Colonic mucosa (tissue), 4 donors: Measurements from ENCODE around the gene FOXO4. TPM values are rescaled to one million over a fixed set of nuclear protein-coding genes. Genes with fewer than 3 reads are reported as not detected.

ENCODE experiments used
- DNase-seq: peaks from one replicate; pipeline ENCODE4 v3.0.0-alpha.2; 2020
- H3K27ac ChIP-seq: fragments of 200-600 bp; one replicate; pipeline ENCODE4 v1.8.0; 2021
- H3K27me3 ChIP-seq: fragments of 200-600 bp; one replicate; pipeline ENCODE4 v1.8.0; 2021
- H3K36me3 ChIP-seq: fragments of 200-600 bp; one replicate; pipeline ENCODE4 v1.8.0; 2021
- H3K4me1 ChIP-seq: fragments of 200-600 bp; one replicate; pipeline ENCODE4 v1.8.0; 2021; ENCODE audit warnings: mild to moderate bottlenecking
- H3K4me3 ChIP-seq: fragments of 200-600 bp; one replicate; pipeline ENCODE4 v1.8.0; 2021
- H3K9ac ChIP-seq, 2 donors: one replicate each; pipeline ENCODE4 v1.7.0; 2013; ENCODE audit warnings: control low read depth in 2 of 2, low read depth in 2 of 2, low read length in 2 of 2
- H3K9me3 ChIP-seq: fragments of 200-600 bp; one replicate; pipeline ENCODE4 v1.8.0; 2021
- intact Hi-C: fragments of 100-400 bp; cut with DNase I; formaldehyde crosslinking; loops from one replicate; pipeline ENCODE4 v1.14.1; 2022
- total RNA-seq, 2 donors: library from RNA; stranded (reverse); fragmentation: NEBNext Ultra II Directional in 1 of 2; extraction: Animal tissue kit (Norgen Biotek cat#: 25700) in 1 of 2; gene quantifications; one replicate each; pipeline ENCODE4 v1.2.1, GENCODE V29; 2021
- TF ChIP-seq, protein P1 (sequence below): fragments of 200-600 bp; IDR thresholded peaks from one replicate; pipeline ENCODE4 v1.8.0; 2022; ENCODE audit warnings: antibody characterized with exemption, mild to moderate bottlenecking
- donor health status: healthy.
- donor health status: DM: no; HTN: no; CAD: no.
- donor health status: DM: no; HTN: no; CAD: no.

Gene FOXO4
- total RNA-seq, 2 donors from 2014 or later: 23.4 to 47.4 TPM

- Histone ChIP-seq H3K9me3 (no peaks in the 10 kb centered on the region), H3K9ac (no peak overlapping the region), H3K27me3 (no peaks in the 10 kb centered on the region), H3K4me1 (no peaks in the 10 kb centered on the region), H3K36me3 (no peaks in the 10 kb centered on the region), H3K4me3 (no peak overlapping the region), H3K27ac (no peak overlapping the region)
- TF ChIP-seq, protein P1, sequence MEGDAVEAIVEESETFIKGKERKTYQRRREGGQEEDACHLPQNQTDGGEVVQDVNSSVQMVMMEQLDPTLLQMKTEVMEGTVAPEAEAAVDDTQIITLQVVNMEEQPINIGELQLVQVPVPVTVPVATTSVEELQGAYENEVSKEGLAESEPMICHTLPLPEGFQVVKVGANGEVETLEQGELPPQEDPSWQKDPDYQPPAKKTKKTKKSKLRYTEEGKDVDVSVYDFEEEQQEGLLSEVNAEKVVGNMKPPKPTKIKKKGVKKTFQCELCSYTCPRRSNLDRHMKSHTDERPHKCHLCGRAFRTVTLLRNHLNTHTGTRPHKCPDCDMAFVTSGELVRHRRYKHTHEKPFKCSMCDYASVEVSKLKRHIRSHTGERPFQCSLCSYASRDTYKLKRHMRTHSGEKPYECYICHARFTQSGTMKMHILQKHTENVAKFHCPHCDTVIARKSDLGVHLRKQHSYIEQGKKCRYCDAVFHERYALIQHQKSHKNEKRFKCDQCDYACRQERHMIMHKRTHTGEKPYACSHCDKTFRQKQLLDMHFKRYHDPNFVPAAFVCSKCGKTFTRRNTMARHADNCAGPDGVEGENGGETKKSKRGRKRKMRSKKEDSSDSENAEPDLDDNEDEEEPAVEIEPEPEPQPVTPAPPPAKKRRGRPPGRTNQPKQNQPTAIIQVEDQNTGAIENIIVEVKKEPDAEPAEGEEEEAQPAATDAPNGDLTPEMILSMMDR: no peak
- no peak for DNase-seq
- intact Hi-C loops: no loop called here
Measured at GRCh38 chrX:71147496-71148277, 52.0 kb downstream of the FOXO4 start.

DNA sequence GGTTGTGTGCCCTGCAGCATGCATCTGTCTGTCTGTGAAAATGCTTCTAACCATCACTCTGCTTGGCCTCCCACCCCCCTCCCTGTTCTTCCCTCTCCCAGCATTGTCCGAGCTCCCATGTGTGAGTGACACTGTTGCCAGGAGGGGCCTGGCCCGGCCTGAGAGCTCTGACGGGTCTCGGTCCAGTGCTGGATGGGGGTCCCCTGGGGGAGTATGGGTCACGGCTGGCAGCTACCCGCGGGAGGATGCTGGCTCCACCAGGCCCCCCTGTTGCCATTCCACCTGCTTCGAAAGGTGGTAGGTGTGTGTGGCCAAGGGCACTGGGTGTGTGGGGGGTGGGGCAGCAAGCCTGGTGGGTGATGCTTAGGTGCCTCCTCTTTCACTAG is 52.6 kb downstream of the FOXO4 start:
- TF ChIP-seq, protein P1: no peak
- no peaks in the 10 kb centered on the region for H3K4me1 ChIP-seq
- no peaks in the 10 kb centered on the region for H3K36me3 ChIP-seq
- no peak overlapping the region for H3K9ac ChIP-seq
- no peaks in the 10 kb centered on the region for H3K9me3 ChIP-seq
- H3K27me3 ChIP-seq: no peaks in the 10 kb centered on the region
- H3K27ac ChIP-seq: no peak overlapping the region
- no peak for DNase-seq
- no peak overlapping the region for H3K4me3 ChIP-seq
- intact Hi-C loops: no loop called here

DNA sequence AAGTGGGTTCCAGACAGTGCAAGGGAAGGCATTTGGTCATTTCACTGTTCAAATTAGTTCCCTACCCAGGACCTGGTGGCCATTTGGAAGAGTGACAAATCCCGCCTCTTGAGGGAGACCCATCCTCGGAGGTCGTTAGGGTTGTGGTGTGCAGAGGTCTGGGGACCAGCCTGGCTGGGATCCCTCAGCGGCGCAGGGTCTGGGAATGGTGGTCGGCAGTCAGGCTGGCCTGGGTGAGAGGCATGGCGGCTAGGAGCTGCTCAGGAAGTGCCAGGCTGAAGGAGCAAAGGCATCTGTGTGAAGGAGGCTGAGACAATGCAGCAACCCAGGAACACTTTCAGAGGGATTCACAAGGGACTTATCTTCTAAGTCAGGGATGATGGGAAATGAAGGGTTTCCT is 55.7 kb downstream of the FOXO4 start:
- Histone ChIP-seq H3K9me3 (no peaks in the 10 kb centered on the region), H3K9ac (no peak overlapping the region), H3K4me3 (no peak overlapping the region), H3K27ac (no peak overlapping the region), H3K36me3 (no peaks in the 10 kb centered on the region), H3K4me1 (no peaks in the 10 kb centered on the region), H3K27me3 (no peaks in the 10 kb centered on the region)
- intact Hi-C loops: no loop called here
- TF ChIP-seq, protein P1: no peak
- DNase-seq: no peak

Other genes starting within 250 kb of the FOXO4 start
- gene TEX11, start 187.1 kb upstream of the FOXO4 start, total RNA-seq: 1 to 10 TPM in 1 of 2 donors, under 1 TPM in 1; 0.94 to 1.0 TPM
- under 1 TPM in 1 of 2 donors, not detected in 1; 0.22 TPM for gene SLC7A3, start 164.8 kb upstream of the FOXO4 start, total RNA-seq
- 10 to 100 TPM; 62.1 to 76.8 TPM for gene SNX12, start 27.5 kb upstream of the FOXO4 start, total RNA-seq
- gene CXorf65, start 10.9 kb downstream of the FOXO4 start, total RNA-seq: not detected
- gene IL2RG, start 15.7 kb downstream of the FOXO4 start, total RNA-seq: 10 to 100 TPM; 46.0 to 61.0 TPM
- gene MED12, start 22.7 kb downstream of the FOXO4 start, total RNA-seq: 10 to 100 TPM; 35.1 to 39.7 TPM
- gene NLGN3, start 49.0 kb downstream of the FOXO4 start, total RNA-seq: under 1 TPM; 0.67 to 0.82 TPM
- 100 to 1,000 TPM in 1 of 2 donors, 10 to 100 TPM in 1; 76.0 to 100 TPM for gene GJB1, start 127.4 kb downstream of the FOXO4 start, total RNA-seq
- 10 to 100 TPM; 16.6 to 17.4 TPM for gene ZMYM3, start 158.3 kb downstream of the FOXO4 start, total RNA-seq
- gene NONO, start 187.8 kb downstream of the FOXO4 start, total RNA-seq: 100 to 1,000 TPM; 203 to 262 TPM
- gene ITGB1BP2, start 205.9 kb downstream of the FOXO4 start, total RNA-seq: 1 to 10 TPM in 1 of 2 donors, under 1 TPM in 1; 0.96 to 2.5 TPM